ENCODE results near the gene MID1IP1. TPM values are rescaled to one million over a fixed set of nuclear protein-coding genes. Genes with fewer than 3 reads are reported as not detected.

The MID1IP1 gene
- total RNA-seq, 2 experiments from 2014 or later: 57.9 to 77.7 TPM

DNA sequence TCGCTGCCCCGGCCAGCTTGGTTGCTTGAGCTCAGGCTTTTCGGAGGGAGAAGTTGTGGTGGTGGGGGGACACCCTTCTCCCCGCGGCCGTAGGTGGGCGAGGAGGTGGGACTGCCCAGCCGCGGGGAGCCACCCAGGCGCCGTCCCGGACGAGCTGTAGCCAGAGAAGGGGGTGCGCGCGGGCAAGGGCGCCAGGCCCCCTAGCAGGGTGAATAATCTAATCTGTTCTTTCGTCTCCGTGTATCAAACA, 3.1 kb downstream of the MID1IP1 start:
- Mint-ChIP-seq H3K36me3 (peaks cover 21% of the 10 kb centered on the region), H3K4me3 (peak overlapping the region; percentile 89), H3K9me3 (ENCODE audit: low read depth) (no peaks in the 10 kb centered on the region), H3K4me1 (peaks cover 20% of the 10 kb centered on the region), H3K27me3 (no peaks in the 10 kb centered on the region), H3K27ac (peak overlapping the region; percentile 94)
- peak; percentile 4 for ATAC-seq
- CTCF ChIA-PET: interaction anchor here (1.0 to 1.4 kb wide), 2 partner anchors 12 to 348 kb away, joined by 3 to 4 read pairs; no protein-coding TSS in a partner anchor
- DNase-seq: no peak

DNA sequence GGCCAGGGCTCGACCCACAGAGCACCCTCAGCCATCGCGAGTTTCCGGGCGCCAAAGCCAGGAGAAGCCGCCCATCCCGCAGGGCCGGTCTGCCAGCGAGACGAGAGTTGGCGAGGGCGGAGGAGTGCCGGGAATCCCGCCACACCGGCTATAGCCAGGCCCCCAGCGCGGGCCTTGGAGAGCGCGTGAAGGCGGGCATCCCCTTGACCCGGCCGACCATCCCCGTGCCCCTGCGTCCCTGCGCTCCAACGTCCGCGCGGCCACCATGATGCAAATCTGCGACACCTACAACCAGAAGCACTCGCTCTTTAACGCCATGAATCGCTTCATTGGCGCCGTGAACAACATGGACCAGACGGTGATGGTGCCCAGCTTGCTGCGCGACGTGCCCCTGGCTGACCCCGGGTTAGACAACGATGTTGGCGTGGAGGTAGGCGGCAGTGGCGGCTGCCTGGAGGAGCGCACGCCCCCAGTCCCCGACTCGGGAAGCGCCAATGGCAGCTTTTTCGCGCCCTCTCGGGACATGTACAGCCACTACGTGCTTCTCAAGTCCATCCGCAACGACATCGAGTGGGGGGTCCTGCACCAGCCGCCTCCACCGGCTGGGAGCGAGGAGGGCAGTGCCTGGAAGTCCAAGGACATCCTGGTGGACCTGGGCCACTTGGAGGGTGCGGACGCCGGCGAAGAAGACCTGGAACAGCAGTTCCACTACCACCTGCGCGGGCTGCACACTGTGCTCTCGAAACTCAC, 3.6 kb downstream of the MID1IP1 start:
- H3K27ac Mint-ChIP-seq: peak overlapping the region; percentile 94
- peak overlapping the region; percentile 89 for H3K4me3 Mint-ChIP-seq
- H3K4me1 Mint-ChIP-seq: peaks cover 23% of the 10 kb centered on the region
- peaks cover 21% of the 10 kb centered on the region for H3K36me3 Mint-ChIP-seq
- CTCF ChIA-PET: interaction anchor here (0.6 kb wide), 1 partner anchor 132 kb away, joined by 3 read pairs; no protein-coding TSS in a partner anchor
- ATAC-seq: peak; percentile 1
- H3K9me3 Mint-ChIP-seq (ENCODE audit: low read depth): no peaks in the 10 kb centered on the region
- DNase-seq: peak; percentile 60
- H3K27me3 Mint-ChIP-seq: no peaks in the 10 kb centered on the region

DNA sequence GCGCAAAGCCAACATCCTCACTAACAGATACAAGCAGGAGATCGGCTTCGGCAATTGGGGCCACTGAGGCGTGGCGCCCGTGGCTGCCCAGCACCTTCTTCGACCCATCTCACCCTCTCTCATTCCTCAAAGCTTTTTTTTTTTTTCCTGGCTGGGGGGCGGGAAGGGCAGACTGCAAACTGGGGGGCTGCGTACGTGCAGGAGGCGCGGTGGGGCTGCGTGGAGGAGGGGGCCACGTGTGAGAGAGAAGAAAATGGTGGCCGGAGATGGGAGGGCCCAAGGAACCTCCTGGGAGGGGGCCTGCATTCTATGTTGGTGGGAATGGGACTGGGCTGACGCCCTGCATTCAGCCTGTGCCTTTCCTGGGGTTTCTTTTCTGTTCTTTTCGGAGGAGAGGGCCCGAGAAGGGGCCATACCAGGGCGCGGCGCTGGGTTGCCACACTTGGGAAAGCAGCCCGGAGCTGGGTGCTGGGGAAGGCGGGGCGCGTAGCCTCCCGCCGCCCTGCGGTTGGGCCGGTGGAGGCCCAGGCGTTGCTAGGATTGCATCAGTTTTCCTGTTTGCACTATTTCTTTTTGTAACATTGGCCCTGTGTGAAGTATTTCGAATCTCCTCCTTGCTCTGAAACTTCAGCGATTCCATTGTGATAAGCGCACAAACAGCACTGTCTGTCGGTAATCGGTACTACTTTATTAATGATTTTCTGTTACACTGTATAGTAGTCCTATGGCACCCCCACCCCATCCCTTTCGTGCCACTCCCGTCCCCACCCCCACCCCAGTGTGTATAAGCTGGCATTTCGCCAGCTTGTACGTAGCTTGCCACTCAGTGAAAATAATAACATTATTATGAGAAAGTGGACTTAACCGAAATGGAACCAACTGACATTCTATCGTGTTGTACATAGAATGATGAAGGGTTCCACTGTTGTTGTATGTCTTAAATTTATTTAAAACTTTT, 4.5 kb downstream of the MID1IP1 start:
- ATAC-seq: peak; percentile 38
- Mint-ChIP-seq H3K4me3 (peak overlapping the region; percentile 89), H3K27ac (peak overlapping the region; percentile 94), H3K9me3 (ENCODE audit: low read depth) (no peaks in the 10 kb centered on the region), H3K36me3 (peaks cover 21% of the 10 kb centered on the region), H3K4me1 (peaks cover 25% of the 10 kb centered on the region), H3K27me3 (no peaks in the 10 kb centered on the region)
- CTCF ChIA-PET: interaction anchor here (0.6 kb wide), 1 partner anchor 131 kb away, joined by 3 read pairs; no protein-coding TSS in a partner anchor
- peak; percentile 73 for DNase-seq

DNA sequence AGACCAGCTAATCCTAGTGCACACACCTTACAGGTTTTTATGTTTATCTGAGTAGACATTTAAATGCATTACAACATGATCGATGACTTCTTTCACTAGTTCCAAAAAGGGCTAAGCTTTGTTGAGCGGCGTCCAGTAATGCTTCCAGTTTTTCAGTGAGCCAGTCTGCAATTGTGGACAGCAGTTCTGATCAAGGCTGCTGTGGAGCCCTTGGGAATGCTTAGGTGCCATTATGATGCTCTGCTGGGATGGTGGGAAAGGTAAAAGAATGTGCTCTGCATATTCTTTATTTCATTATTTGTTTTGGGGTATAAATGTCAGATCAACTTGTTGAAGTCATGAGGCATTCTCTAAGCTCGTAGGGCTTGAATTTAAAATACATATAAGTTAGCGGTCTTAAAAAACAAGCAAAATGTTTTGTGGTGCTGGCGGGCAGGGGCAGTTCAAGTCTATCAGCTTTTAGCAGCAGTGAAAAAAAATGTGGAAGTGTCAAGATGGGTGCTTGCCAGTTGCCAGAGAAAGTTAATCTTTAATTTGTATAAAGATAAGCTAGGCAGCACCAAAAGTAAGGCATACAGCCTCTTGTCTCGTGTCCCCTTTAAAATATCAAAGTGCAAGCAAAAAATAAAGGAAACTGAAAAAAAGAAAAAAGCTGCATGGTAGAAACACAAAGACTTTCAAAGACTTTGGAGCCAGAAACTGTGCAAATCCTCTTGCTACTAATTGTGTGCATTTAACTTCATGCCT, 5.8 kb downstream of the MID1IP1 start:
- Mint-ChIP-seq H3K27me3 (no peaks in the 10 kb centered on the region), H3K36me3 (peaks cover 22% of the 10 kb centered on the region), H3K9me3 (ENCODE audit: low read depth) (no peaks in the 10 kb centered on the region), H3K4me3 (peak overlapping the region; percentile 89), H3K27ac (peak overlapping the region; percentile 86), H3K4me1 (peaks cover 38% of the 10 kb centered on the region)
- ATAC-seq (no peak), DNase-seq (no peak)
- CTCF ChIA-PET: interaction anchor here (0.8 to 0.9 kb wide), 2 partner anchors 9 to 176 kb away, joined by 3 read pairs; no protein-coding TSS in a partner anchor

DNA sequence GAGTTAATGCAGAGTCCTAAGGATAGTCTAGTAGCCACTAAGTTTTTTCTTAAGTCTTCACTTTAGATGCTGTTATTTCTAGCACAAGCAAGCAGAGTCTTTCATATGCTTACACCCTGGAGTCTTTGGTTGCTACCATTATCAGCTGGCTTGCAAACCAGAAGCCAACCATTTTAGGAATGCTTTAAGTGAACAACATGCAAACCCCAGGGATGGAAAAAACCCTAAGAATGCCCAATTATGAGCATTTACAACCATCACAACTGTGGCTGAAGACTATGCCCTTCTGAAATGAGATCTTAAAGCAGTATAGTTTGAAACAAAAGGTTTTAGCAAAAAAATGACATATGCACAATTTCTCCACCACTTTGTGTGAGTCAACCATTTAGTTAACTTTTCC, 6.6 kb downstream of the MID1IP1 start:
- no peaks in the 10 kb centered on the region for H3K9me3 Mint-ChIP-seq (ENCODE audit: low read depth)
- H3K4me3 Mint-ChIP-seq: peak overlapping the region; percentile 13
- H3K27ac Mint-ChIP-seq: peak overlapping the region; percentile 86
- no peaks in the 10 kb centered on the region for H3K27me3 Mint-ChIP-seq
- DNase-seq (no peak), ATAC-seq (no peak)
- H3K36me3 Mint-ChIP-seq: peaks cover 25% of the 10 kb centered on the region
- peaks cover 43% of the 10 kb centered on the region for H3K4me1 Mint-ChIP-seq
- CTCF ChIA-PET: no interaction called here

DNA sequence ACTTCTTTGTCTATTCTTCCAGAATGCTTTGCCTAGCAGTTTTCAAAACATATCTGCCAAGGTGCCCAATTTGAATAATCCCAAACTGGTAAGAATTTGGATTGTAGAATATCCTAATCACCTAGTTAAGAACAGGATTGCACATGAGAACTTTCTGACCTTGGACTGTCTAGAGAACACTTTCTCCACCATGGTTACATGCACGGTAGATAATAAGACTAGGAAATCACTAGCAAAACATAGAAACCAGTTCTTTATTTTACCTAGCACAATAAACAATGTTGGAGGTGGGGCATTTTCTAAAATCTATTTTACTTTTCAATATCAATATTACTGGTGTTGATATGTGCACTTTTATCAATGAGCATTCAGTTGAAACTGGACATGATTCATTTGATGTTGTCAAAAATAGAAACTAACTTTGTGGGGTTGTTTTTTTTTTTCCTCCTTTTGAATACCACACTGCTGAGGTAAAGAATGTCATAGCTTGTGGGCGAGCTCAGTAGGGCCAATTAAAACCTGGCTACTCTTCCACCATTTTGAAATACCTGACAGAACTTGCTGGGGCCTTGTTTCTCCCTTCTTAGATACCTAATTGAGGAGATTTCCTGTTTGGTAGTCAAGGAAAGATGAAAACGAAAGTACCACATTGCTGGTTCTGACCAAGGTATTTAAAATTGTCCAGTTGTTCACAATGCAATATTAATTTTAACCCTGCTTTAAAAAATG, 10.4 kb downstream of the MID1IP1 start:
- H3K4me1 Mint-ChIP-seq: peaks cover 47% of the 10 kb centered on the region
- peak overlapping the region; percentile 41 for H3K4me3 Mint-ChIP-seq
- ATAC-seq (peak; percentile 71), DNase-seq (peak; percentile 43)
- CTCF ChIA-PET: no interaction called here
- H3K27ac Mint-ChIP-seq: peak overlapping the region; percentile 87
- no peaks in the 10 kb centered on the region for H3K27me3 Mint-ChIP-seq
- no peaks in the 10 kb centered on the region for H3K9me3 Mint-ChIP-seq (ENCODE audit: low read depth)
- peaks cover 11% of the 10 kb centered on the region for H3K36me3 Mint-ChIP-seq

DNA sequence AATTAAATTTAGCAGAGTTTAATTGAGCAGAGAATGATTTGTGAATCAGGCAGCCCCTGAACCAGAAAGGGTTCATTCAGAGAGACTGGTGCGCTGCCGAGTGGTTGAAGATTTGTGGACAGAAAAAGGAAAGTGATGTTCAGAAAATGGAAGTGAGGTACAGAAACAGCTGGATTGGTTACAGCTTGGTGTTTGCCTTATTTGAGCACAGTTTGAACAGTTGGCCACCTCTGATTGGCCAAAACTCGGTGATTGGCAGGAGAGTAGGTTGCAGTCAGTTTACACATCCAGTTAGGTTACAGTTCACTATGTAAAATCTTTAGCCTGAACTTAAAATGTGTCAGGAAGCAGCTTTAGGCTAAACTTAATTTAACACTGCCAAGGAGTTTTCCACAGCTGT, 14.9 kb downstream of the MID1IP1 start:
- peak overlapping the region; percentile 73 for H3K27ac Mint-ChIP-seq
- no peaks in the 10 kb centered on the region for H3K9me3 Mint-ChIP-seq (ENCODE audit: low read depth)
- peak; percentile 50 for ATAC-seq
- H3K36me3 Mint-ChIP-seq: peaks cover 6% of the 10 kb centered on the region
- CTCF ChIA-PET: interaction anchor here (1.2 to 1.3 kb wide), 2 partner anchors 9 to 12 kb away, joined by 3 to 4 read pairs; no protein-coding TSS in a partner anchor
- no peak overlapping the region for H3K4me3 Mint-ChIP-seq
- H3K27me3 Mint-ChIP-seq: no peaks in the 10 kb centered on the region
- peaks cover 20% of the 10 kb centered on the region for H3K4me1 Mint-ChIP-seq
- DNase-seq: peak; percentile 65

DNA sequence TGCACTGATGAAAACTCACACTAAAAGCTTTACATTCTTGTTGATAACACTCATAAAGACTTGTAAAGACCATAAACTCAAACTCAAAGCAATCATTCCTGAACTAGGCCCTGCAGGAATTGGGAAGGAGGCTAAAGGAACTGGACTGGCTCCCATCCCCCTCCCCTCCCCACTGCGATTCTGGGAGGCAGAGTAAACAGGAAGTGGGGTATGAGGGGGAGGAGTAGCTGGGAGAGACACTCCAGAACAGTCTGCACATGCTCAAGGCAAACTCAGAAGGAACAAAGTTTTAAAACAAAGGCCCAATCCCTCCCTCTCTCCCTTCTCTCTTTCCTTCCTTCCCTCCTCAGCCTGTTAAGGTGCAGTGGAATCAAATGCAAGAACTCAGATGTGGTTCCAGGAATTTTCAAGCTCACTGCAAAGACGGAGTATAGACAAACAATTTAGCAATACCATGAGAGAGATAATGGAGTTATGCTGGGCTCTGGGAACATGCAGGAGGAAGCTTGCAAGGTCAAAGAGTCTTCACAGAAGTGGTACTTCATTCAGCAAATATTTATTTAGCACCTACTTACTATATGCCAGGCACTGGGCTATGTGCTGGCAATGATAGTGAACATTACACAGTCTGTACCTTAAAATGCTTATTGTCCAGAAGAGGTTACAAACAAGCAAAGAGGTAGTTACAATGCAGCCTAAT, 15.9 kb downstream of the MID1IP1 start:
- Mint-ChIP-seq H3K36me3 (peaks cover 4% of the 10 kb centered on the region), H3K9me3 (ENCODE audit: low read depth) (no peaks in the 10 kb centered on the region), H3K4me3 (no peak overlapping the region), H3K27me3 (no peaks in the 10 kb centered on the region), H3K27ac (peak overlapping the region; percentile 73), H3K4me1 (peaks cover 10% of the 10 kb centered on the region)
- CTCF ChIA-PET: interaction anchor here (1.2 to 1.3 kb wide), 2 partner anchors 10 to 13 kb away, joined by 3 to 4 read pairs; no protein-coding TSS in a partner anchor
- no peak for ATAC-seq
- no peak for DNase-seq

DNA sequence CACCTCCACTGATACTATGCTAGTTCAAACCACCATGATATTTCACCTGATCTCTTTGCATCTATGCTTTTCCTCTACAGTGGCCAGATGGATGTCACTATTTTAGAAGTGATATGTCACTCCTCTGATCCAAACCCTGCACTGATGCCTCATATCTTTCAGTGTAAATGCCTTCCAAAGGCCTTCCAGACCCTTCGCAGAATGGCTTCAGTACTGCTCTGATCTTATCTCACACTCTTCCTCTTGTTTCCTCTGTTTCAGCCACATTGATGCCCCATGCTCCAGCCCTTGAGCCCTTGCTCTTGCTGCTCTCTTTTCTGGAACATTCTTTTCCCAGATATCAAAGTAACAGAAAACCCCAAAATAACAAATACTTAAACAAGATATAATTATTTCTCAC, 17.9 kb downstream of the MID1IP1 start:
- ATAC-seq: no peak
- DNase-seq: no peak
- Mint-ChIP-seq H3K4me3 (no peak overlapping the region), H3K27me3 (no peaks in the 10 kb centered on the region), H3K36me3 (peaks cover 3% of the 10 kb centered on the region), H3K9me3 (ENCODE audit: low read depth) (no peaks in the 10 kb centered on the region), H3K27ac (no peak overlapping the region), H3K4me1 (peaks cover 4% of the 10 kb centered on the region)
- CTCF ChIA-PET: no interaction called here

DNA sequence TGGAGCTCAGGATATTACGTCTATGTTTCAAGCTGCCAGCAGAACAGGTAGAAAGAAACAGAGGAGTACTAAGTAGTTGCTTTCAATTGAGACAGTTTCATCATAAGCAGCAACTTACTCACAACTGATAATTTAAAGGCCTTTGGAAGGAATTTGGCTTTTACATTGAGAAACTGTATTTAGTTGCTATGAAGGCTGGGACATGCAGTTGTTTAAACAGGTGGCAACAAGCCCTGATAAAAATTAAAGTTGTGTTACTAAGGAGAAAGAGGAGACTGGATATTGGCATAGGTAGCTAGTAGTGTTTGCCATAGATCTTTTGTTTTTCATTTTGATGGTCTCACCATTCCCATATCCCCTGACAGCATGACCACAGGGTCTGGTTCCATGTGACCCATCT, 18.4 kb downstream of the MID1IP1 start:
- Mint-ChIP-seq H3K9me3 (ENCODE audit: low read depth) (no peaks in the 10 kb centered on the region), H3K27ac (no peak overlapping the region), H3K4me3 (no peak overlapping the region), H3K4me1 (peaks cover 4% of the 10 kb centered on the region), H3K36me3 (peaks cover 3% of the 10 kb centered on the region), H3K27me3 (no peaks in the 10 kb centered on the region)
- CTCF ChIA-PET: no interaction called here
- ATAC-seq (no peak), DNase-seq (no peak)

DNA sequence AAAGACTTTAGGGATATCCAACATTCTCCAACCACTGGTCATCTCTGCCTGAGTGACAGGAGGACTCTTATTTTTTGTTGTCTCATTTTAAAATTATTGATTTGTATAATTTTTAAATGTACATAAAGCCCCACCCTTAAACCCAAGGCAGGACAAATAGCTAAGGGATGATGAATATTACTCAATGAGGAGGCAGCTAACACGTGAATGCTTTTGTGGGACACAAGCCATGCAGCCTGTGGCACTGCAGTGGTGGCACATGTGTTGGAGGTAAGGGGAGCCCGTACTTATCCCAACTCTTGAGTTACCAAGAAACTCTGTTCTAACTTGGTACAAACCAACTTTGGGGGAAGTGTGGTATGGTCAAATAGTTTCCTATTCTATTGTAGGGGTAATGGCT, 19.5 kb downstream of the MID1IP1 start:
- DNase-seq: no peak
- peaks cover under 1% of the 10 kb centered on the region for H3K36me3 Mint-ChIP-seq
- ATAC-seq: no peak
- H3K9me3 Mint-ChIP-seq (ENCODE audit: low read depth): no peaks in the 10 kb centered on the region
- CTCF ChIA-PET: no interaction called here
- peaks cover under 1% of the 10 kb centered on the region for H3K4me1 Mint-ChIP-seq
- no peak overlapping the region for H3K27ac Mint-ChIP-seq
- H3K27me3 Mint-ChIP-seq: no peaks in the 10 kb centered on the region
- no peak overlapping the region for H3K4me3 Mint-ChIP-seq

DNA sequence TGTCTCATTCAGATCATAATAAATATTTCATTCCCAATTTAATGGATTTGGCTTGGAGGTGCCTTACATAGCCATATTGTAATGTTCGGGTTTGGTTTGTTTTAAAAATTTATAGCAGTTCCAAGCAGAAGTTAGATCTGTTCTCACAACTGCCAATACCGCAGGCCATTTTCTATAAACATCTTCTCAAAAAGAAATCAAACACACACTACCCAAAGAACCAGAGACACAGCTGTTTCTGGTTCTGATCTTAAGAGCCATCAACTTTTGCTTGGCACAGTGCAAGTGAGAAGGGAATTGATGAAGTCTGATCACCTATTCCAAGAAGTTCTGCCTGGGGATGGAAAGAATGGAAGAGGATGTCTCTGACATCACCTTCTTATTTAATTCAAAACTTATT, 22.9 kb downstream of the MID1IP1 start:
- Mint-ChIP-seq H3K4me3 (no peak overlapping the region), H3K27ac (no peak overlapping the region), H3K9me3 (ENCODE audit: low read depth) (no peaks in the 10 kb centered on the region), H3K27me3 (no peaks in the 10 kb centered on the region), H3K36me3 (no peaks in the 10 kb centered on the region), H3K4me1 (no peaks in the 10 kb centered on the region)
- DNase-seq (no peak), ATAC-seq (no peak)
- CTCF ChIA-PET: no interaction called here

Data from activated CD8-positive, alpha-beta memory T cell treated with anti-CD3 and anti-CD28 coated beads, Interleukin-2, amount 10 ng/mL, durations not matched to agents 7 days and 5 days (primary cell).